ENCODE data around the gene RACGAP1.
"Not testable (repeated sequence)": the region's sequence is repeated elsewhere in the genome, so short reads cannot be mapped to it uniquely, and the experiment has no call there.

Gene RACGAP1

GRCh38 chr12:49986476-49986875 is 38.8 kb downstream of the RACGAP1 start:
- not testable (repeated sequence) for DNase-seq (ENCODE audit: low read depth)

DNA sequence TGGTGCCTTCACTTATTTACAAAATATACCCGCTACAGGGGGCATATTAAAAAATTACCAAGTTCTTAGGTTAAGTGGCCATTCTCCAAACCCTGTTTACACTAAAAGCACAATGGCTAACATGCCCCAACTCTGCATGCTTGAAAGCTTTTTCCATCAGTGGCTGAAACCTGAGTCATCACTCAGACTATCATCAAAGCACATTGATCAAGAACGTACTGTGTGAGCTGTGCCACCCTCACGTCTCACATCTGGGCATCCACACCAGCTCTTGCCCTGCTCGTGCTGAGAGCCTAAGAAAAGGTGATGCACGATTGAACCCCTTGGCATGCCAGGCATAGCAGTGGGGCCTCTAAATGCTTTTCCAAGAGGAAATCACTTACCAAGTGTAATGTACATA is 39.3 kb downstream of the RACGAP1 start:
- no peak for DNase-seq (ENCODE audit: low read depth)

- DNase-seq (ENCODE audit: low read depth): no peak
Measured at GRCh38 chr12:49984476-49985359, 40.6 kb downstream of the RACGAP1 start.

GRCh38 chr12:49983892-49984291 is 41.4 kb downstream of the RACGAP1 start:
- DNase-seq (ENCODE audit: low read depth): peak; percentile 69

DNA sequence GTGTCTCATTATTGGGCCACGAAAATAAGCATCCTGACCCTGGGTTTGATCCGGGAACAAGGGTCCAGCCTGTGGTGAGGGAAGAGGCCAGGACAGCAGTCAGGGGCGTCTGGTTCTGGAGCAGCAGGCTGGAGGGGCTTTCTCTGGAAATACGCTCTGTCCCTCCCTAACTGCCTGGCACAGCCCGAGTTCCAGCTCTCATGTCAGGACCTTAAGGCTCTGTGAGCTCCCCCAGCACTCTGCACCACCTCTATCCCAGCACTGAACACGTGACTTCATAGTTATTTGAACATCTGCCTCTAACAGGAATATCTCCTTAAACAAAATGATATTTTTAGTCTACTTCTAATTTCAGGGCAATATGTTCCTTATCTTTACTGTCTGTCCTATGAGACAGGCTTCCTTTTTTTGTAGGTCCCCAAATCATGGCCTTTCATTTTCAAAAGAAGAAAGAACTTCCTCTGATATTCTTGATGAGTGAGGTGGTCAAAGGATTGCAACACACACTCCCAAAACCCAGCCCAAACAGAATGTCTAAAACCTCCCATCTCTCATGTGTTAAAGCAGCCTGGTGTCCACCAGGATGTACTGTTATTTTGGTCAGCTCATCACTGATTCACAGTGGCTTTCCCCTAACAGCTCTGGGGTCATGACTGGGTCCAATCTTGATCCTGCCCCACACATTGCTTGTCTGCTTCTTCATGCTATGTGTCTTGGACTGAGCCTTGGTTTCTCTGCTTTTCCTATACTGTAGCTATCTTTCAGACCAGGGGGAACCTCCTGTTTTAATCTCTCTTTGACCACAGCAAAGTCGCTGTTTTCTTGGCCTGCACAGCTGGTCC is 42.8 kb downstream of the RACGAP1 start:
- DNase-seq (ENCODE audit: low read depth): no peak

GRCh38 chr12:49980501-49981349 is 44.6 kb downstream of the RACGAP1 start:
- DNase-seq (ENCODE audit: low read depth): no peak

- DNase-seq (ENCODE audit: low read depth): no peak
Measured at GRCh38 chr12:49979791-49980190, 45.5 kb downstream of the RACGAP1 start.

- no peak for DNase-seq (ENCODE audit: low read depth)
Measured at GRCh38 chr12:49979016-49979586, 46.2 kb downstream of the RACGAP1 start.

DNA sequence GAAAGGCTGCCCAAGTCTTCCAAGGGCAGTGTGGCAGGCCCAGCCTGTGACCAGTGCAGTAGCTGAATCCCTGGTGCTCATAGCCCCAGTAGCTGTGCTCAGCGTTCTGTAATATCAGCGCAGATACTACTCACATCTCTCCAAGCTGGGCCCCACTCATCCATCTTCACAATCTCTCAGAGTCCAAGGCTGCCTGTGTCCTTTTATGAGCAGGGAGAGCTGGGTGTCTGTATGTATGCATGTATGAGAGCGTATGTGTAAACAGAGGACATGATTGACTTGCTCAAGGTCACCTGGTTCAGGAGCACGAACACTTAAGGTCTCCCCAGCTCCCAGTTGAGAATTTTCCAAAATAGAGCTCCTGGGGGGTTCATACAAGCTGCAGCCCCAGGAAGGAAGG is 47.2 kb downstream of the RACGAP1 start:
- no peak for DNase-seq (ENCODE audit: low read depth)

DNA sequence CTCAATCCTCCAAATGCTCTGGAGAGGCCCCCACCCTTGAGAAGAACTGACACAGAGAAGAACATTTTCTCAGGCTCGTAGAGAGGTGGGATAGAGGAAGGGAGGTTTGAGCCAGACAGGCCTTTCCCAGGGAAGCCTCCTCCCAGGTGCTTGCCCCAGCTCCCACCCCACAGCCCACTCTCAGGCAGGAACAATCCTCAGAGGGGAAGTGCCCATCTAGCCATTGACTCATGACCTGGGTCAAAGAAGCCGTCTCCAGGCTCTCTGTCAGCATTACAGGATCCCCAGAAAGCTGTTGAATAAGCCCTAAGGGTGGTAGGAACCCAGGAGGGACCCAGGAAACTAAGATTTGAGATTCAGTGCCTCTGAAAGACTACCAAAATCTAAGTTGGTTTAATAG is 48.7 kb downstream of the RACGAP1 start:
- no peak for DNase-seq (ENCODE audit: low read depth)

GRCh38 chr12:49975318-49975761 is 50.0 kb downstream of the RACGAP1 start:
- no peak for DNase-seq (ENCODE audit: low read depth)

DNA sequence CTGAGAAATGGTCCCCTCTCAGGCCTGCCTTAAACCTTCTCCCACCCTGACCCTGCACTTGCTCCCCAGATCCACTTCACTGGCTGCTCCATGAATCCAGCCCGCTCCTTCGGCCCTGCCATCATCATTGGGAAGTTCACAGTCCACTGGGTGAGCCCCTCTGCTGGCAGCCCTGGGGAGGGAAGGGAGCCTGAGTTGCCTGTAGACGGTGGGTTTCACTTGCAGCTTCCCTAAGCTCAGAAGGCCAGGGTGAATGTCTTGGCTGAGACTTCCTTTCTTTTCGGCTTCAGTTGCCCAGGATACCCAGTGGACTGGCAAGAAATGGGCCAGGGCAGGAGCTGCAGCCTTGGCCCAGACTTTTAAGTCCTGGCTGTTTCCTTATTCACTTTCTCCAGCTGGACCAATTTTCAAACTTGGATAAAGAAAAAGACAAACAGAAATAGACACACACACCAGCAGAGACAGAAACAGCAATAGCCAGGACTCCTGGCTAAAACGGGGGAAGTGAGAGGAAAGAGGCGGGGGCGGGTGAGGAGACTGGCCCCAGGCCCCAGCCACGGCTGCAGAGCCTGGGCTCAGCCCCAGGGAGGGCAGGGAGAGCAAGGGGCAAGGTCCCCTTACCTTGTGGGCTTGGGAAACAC is 50.5 kb downstream of the RACGAP1 start:
- no peak for DNase-seq (ENCODE audit: low read depth)

- no peak for DNase-seq (ENCODE audit: low read depth)
Measured at GRCh38 chr12:49974231-49974675, 51.0 kb downstream of the RACGAP1 start.

GRCh38 chr12:49973361-49973830 is 51.9 kb downstream of the RACGAP1 start:
- no peak for DNase-seq (ENCODE audit: low read depth)

GRCh38 chr12:49972641-49973360 is 52.5 kb downstream of the RACGAP1 start, which contains the start of gene AQP6:
AQP6 (plus strand) TSS chr12:49972947; CDS start chr12:49973174, 227 bp downstream.
- no peak for DNase-seq (ENCODE audit: low read depth)

GRCh38 chr12:49972129-49972528 is 53.2 kb downstream of the RACGAP1 start:
- no peak for DNase-seq (ENCODE audit: low read depth)

GRCh38 chr12:49971141-49971540 is 54.2 kb downstream of the RACGAP1 start:
- no peak for DNase-seq (ENCODE audit: low read depth)

DNA sequence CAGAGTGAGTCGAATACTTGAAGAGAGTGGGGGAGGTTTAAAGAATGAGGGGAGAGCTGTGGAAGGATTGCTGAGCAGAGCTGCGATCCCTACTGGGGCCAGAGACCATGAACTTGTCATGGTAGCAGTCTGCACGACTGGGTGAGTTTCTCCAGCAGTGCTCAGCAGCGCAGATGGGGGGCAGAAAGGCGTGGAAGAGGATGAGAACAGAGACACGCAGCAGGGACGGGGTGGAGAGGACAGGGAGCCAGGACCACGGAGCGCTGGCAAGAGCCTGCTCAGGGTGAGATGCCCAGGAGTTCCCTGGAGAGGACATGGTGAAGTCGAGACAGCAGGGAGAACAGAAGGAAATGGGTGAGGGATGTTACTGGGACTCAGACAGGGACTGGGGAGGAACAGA is 54.6 kb downstream of the RACGAP1 start:
- no peak for DNase-seq (ENCODE audit: low read depth)

GRCh38 chr12:49969651-49970429 is 55.5 kb downstream of the RACGAP1 start:
- no peak for DNase-seq (ENCODE audit: low read depth)

Data from non-pigmented ciliary epithelial cell (primary cell).